Measurements from ENCODE around the gene ANKRD34A. TPM values are rescaled to one million over a fixed set of nuclear protein-coding genes. Genes with fewer than 3 reads are reported as not detected.

Gene ANKRD34A
- total and polyA plus RNA-seq, 2 experiments from 2014 or later = 1.3 to 2.3 TPM

DNA sequence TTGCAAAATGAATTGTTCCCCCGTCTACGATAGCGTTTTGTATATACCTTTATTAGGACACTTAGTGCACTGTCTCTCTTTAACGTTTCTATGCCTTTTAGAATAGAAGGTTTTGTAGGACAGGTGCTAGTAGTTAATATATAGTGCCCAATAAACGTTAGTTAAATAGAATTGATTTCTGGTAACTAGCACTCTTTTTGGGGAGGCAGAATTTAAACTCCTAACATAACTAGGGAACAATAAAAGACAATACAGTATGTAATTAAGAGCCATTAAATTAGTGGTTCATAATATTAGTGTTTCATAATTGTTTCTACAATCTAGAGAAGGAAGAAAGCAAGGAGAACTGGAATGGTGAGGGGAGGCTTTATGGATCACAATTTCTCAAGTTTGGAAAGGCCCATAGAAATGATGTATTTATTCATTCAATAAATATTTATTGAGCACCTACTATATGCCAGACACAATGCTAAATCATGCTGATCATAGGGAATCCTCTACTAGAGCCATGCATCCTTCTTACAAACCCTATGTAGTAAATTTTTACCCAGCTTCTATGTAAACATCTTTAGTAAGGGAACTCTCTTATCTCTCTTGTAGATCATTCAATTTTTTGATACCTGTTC, 857 bp upstream of the ANKRD34A start:
- DNase-seq = no peak
- H3K36me3 ChIP-seq (ENCODE audit: low read depth) = no peaks in the 10 kb centered on the region
- H3K79me2 ChIP-seq (ENCODE audit: insufficient read depth) = peaks cover 7% of the 10 kb centered on the region; the same call in 1 of the 2 replicates
- in situ Hi-C loops (cut with MboI) = no loop called here
- peak overlapping the region; percentile 87 for H2AFZ ChIP-seq
- H3K4me1 ChIP-seq (ENCODE audit: insufficient read depth) = peaks cover 23% of the 10 kb centered on the region
- peak overlapping the region; percentile 78 for H3K9ac ChIP-seq
- H4K20me1 ChIP-seq (ENCODE audit: insufficient read depth) = no peaks in the 10 kb centered on the region
- WGBS, 2 experiments (ENCODE audit: low coverage in 1 of 2, low lambda C conversion rate in 2 of 2, missing lambda C conversion rate in 2 of 2) = 1% methylated on average over 5 of the region's 5 CpGs
- no peaks in the 10 kb centered on the region for H3K9me3 ChIP-seq (ENCODE audit: low read depth)
- no peaks in the 10 kb centered on the region for H3K27me3 ChIP-seq (replicated peaks; ENCODE audit: insufficient read depth)
- peak overlapping the region; percentile 92 for H3K4me3 ChIP-seq
- H3K9me2 ChIP-seq (ENCODE audit: insufficient read depth) = no peaks in the 10 kb centered on the region
- no peak overlapping the region for H3K27ac ChIP-seq
- peak overlapping the region; percentile 97 for H3K4me2 ChIP-seq (ENCODE audit: unreplicated experiment)
- H3F3A ChIP-seq (ENCODE audit: insufficient read depth) = peaks cover 30% of the 10 kb centered on the region
- TF ChIP-seq EZH2 (IDR thresholded peaks at IDR 0.05; ENCODE audit: insufficient read depth, poor library complexity, severe bottlenecking) = no peak
- TF ChIP-seq EZH2phosphoT487 (IDR thresholded peaks at IDR 0.05; ENCODE audit: insufficient read depth, low read depth) = no peak

DNA sequence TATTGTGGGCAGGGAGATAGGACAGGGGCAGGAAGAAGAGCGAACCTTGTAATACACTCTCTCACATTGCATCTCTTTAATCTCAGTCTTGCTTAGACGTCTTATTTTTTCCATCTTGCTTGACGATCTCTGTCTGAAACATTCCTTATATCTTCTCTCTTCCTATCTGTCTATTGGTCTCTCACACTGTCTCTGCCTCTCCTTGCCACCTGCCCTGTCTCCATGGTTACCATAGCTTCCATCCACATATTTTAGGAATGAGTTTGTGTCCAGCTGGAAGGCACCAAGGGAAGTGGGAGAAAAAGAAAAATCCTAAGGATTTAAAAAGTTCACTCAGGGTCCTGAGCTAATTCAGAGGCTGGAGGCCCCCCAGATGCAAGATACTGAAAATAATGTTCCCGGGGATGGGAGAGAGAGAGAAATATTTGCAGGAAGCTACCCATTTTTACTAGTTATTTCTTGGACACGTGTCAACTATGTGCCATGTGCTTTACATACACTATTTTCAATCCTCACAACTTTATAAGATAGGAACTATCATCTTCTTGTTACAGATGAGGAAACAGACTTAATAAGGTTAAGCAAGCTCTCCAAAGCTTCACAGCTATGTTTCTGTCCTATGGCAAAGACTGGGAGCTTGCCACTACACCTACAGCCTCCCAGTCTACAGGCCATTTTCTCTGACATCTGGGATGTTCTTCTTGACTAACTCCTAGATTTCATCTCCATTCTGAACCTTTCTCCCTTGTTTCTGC, 933 bp downstream of the ANKRD34A start:
- Histone ChIP-seq H3K36me3 (ENCODE audit: low read depth) (no peaks in the 10 kb centered on the region), H3K27me3 (replicated peaks; ENCODE audit: insufficient read depth) (no peaks in the 10 kb centered on the region), H3K9me2 (ENCODE audit: insufficient read depth) (no peaks in the 10 kb centered on the region), H4K20me1 (ENCODE audit: insufficient read depth) (no peaks in the 10 kb centered on the region), H3K27ac (peak overlapping the region; percentile 69), H3K79me2 (ENCODE audit: insufficient read depth) (peaks cover 7% of the 10 kb centered on the region; the same call in 1 of the 2 replicates), H3K4me2 (ENCODE audit: unreplicated experiment) (peak overlapping the region; percentile 97), H3K9ac (peak overlapping the region; percentile 78), H3K4me1 (ENCODE audit: insufficient read depth) (peaks cover 17% of the 10 kb centered on the region), H2AFZ (peak overlapping the region; percentile 87), H3K4me3 (peak overlapping the region; percentile 92), H3F3A (ENCODE audit: insufficient read depth) (peaks cover 41% of the 10 kb centered on the region), H3K9me3 (ENCODE audit: low read depth) (no peaks in the 10 kb centered on the region)
- in situ Hi-C loops (cut with MboI) = no loop called here
- 6% methylated on average over 5 of the region's 5 CpGs for WGBS, 2 experiments (ENCODE audit: low coverage in 1 of 2, low lambda C conversion rate in 2 of 2, missing lambda C conversion rate in 2 of 2)
- peak; percentile 61 for DNase-seq
- TF ChIP-seq EZH2phosphoT487 (IDR thresholded peaks at IDR 0.05; ENCODE audit: insufficient read depth, low read depth) (no peak), EZH2 (IDR thresholded peaks at IDR 0.05; ENCODE audit: insufficient read depth, poor library complexity, severe bottlenecking) (no peak)

DNA sequence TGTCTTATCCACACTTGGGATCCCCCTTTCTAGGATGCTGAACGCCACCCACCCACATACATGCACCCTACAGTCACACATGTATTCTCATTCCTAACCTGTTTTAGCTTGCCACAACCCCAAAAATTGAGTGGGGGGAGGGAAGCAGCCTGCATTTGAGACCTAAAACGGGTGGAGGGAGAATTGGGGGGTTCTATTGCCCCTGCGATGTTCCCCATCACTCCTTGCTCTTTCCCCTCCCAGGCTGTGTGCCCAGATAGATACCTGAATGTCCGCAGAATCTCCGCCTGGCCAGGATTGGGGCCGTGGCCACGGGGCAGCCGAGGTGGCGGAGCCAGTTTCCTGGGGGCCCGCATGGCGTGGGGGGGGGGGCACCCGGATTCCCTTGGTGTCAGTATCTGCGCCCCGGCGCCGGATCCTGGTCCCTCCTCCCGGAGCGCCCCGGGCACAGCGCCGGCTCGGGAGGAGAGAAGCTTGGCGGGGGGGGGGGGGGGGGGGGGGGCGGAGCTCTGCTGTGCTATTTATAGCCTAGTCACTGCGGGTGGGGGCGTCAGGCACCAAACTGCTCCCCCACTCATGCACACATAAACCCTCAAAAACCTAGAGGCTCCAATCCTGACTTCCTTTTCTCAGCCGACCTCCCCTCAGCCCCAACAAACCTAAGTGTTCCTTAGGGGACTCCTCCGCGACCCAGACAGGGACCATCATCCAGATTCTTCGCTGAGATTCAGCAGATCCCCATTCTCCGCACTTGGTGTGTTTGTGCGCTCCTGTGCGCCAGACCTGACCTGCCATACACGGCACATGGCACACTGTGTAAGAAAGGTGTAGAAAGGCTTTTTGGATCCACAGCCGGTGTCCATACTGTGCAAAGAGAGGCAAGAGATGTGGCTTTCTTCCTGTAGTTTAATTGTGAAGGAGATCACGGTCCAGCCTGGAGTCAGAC, 1.9 kb downstream of the ANKRD34A start:
- in situ Hi-C loops (cut with MboI) = no loop called here
- Histone ChIP-seq H3K27ac (peak overlapping the region; percentile 69), H3K79me2 (ENCODE audit: insufficient read depth) (peaks cover 7% of the 10 kb centered on the region; the same call in 1 of the 2 replicates), H3K4me1 (ENCODE audit: insufficient read depth) (peaks cover 15% of the 10 kb centered on the region), H3K9ac (peak overlapping the region; percentile 66), H3F3A (ENCODE audit: insufficient read depth) (peaks cover 35% of the 10 kb centered on the region), H3K27me3 (replicated peaks; ENCODE audit: insufficient read depth) (no peaks in the 10 kb centered on the region), H3K36me3 (ENCODE audit: low read depth) (no peaks in the 10 kb centered on the region), H2AFZ (peak overlapping the region; percentile 86), H3K9me2 (ENCODE audit: insufficient read depth) (no peaks in the 10 kb centered on the region), H3K9me3 (ENCODE audit: low read depth) (no peaks in the 10 kb centered on the region), H4K20me1 (ENCODE audit: insufficient read depth) (no peaks in the 10 kb centered on the region), H3K4me3 (peak overlapping the region; percentile 92), H3K4me2 (ENCODE audit: unreplicated experiment) (peak overlapping the region; percentile 97)
- WGBS, 2 experiments (ENCODE audit: low coverage in 1 of 2, low lambda C conversion rate in 2 of 2, missing lambda C conversion rate in 2 of 2) = 1 to 2% methylated on average over 16 to 34 of the region's 36 CpGs
- DNase-seq = peak; percentile 67
- TF ChIP-seq EZH2phosphoT487 (IDR thresholded peaks at IDR 0.05; ENCODE audit: insufficient read depth, low read depth) (no peak), EZH2 (IDR thresholded peaks at IDR 0.05; ENCODE audit: insufficient read depth, poor library complexity, severe bottlenecking) (no peak)

Data from GM23248 (cell line).